ENCODE measurements around the gene KRT13. TPM values are rescaled to one million over a fixed set of nuclear protein-coding genes. Genes with fewer than 3 reads are reported as not detected.

KRT13 gene
- total and polyA plus RNA-seq, 9 of the 15 experiments (the other 6 are each of a cell fraction or from before 2014, with no cell fraction given) = 0.11 to 1.1 (median 0.24) TPM; not detected in 3

- TF ChIP-seq ARID3A (IDR thresholded peaks at IDR 0.05; ENCODE audit: borderline replicate concordance, low read depth, low read length) = no peak
- TF ChIP-seq ZC3H4 (CRISPR knock-in tag; IDR thresholded peaks at IDR 0.05; ENCODE audit: borderline replicate concordance) = no peak
- no peak for TF ChIP-seq TOE1 (IDR thresholded peaks at IDR 0.05; ENCODE audit: borderline replicate concordance)
- no peak for TF ChIP-seq TOE1 (CRISPR knock-in tag; IDR thresholded peaks at IDR 0.05; ENCODE audit: borderline replicate concordance, low read depth)
- TF ChIP-seq TAF1 (IDR thresholded peaks at IDR 0.05; ENCODE audit: control insufficient read depth, extremely low read depth, insufficient read depth, low read length, severe bottlenecking) = no peak
- TF ChIP-seq TCF3 (CRISPR knock-in tag; IDR thresholded peaks at IDR 0.05) = no peak
- TF ChIP-seq ZNF583 (CRISPR knock-in tag; IDR thresholded peaks at IDR 0.05) = no peak
- TF ChIP-seq NRF1 (conservative IDR thresholded peaks at IDR 0.05 in 1 of 2, IDR thresholded peaks at IDR 0.05 in 1 of 2) = peak in 1 of 2 experiments; percentile 35; a peak in 1 of 4 replicates
- TF ChIP-seq CBFB (CRISPR knock-in tag; IDR thresholded peaks at IDR 0.05) = no peak
- TF ChIP-seq EP300 (IDR thresholded peaks at IDR 0.05; ENCODE audit: low read length) = no peak
- no peak for TF ChIP-seq ZNF197 (CRISPR knock-in tag; IDR thresholded peaks at IDR 0.05; ENCODE audit: low read depth)
- no peak for TF ChIP-seq THRB (CRISPR knock-in tag; conservative IDR thresholded peaks at IDR 0.05)
- TF ChIP-seq ZBTB26 (CRISPR knock-in tag; IDR thresholded peaks at IDR 0.05) = no peak
- no peak for TF ChIP-seq GMEB1 (CRISPR knock-in tag; IDR thresholded peaks at IDR 0.05)
- TF ChIP-seq YY1 (IDR thresholded peaks at IDR 0.05; ENCODE audit: borderline replicate concordance in 1 of 3, control insufficient read depth in 1 of 3, extremely low read depth in 1 of 3, insufficient read depth in 3 of 3, insufficient read length in 1 of 3, insufficient replicate concordance in 2 of 3, low read depth in 1 of 3, low read length in 2 of 3) = peak in 2 of 3 experiments; percentile 70 to 72
- TF ChIP-seq RHOXF2B (CRISPR knock-in tag; conservative IDR thresholded peaks at IDR 0.05) = no peak
- TF ChIP-seq MIER1 (IDR thresholded peaks at IDR 0.05; ENCODE audit: low read depth) = no peak
- TF ChIP-seq ATF7 (IDR thresholded peaks at IDR 0.05) = 0 out of 2 replicates have a peak, but pooled peaks have one; percentile 42
- TF ChIP-seq ZNF551 (CRISPR knock-in tag; IDR thresholded peaks at IDR 0.05) = no peak
These were observed 8.5 kb downstream of the KRT13 start (continued) for GRCh38 chr17:41496803-41497484.
